Measurements from ENCODE around the gene CDCP1. TPM values are rescaled to one million over a fixed set of nuclear protein-coding genes. Genes with fewer than 3 reads are reported as not detected.

The CDCP1 gene
- total RNA-seq, 1 donor, result 32.8 TPM

DNA sequence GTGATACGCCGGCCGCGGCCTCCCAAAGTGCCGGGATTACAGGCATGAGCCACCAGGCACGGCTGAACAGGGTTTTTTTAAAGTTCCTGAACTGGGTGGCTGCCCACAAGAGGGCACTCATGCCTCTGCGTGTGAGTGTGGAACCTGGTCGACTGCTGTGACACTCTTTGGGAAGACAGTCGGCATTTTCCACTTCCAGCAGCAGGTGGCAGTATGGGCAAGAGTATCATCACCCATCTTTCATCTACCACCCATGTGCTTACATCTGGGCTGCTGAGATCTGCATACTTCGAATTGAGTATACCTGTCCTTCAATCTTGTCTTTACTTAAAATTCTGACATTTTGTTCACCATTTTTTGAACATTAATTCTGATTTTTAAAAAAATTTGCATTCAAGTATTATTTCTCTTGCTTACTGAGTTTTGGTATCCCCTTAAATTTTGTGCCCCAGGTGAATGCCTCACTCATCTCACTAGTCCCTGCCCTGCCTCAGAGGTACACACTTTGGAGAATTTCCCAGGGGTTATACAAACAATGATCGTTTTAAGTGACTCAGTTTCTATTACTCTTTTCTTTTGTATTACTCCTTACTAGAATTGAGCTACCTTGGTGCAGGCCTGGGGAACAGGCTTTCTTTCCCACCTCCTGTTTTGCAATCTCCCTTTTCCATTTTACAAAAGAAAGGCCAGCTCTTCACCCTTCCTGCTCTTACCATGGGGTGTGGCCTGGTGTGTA is 108.3 kb downstream of the CDCP1 start:
- no peak overlapping the region for H3K4me3 ChIP-seq (ENCODE audit: low read depth, low read length)
- TF ChIP-seq, protein P1, sequence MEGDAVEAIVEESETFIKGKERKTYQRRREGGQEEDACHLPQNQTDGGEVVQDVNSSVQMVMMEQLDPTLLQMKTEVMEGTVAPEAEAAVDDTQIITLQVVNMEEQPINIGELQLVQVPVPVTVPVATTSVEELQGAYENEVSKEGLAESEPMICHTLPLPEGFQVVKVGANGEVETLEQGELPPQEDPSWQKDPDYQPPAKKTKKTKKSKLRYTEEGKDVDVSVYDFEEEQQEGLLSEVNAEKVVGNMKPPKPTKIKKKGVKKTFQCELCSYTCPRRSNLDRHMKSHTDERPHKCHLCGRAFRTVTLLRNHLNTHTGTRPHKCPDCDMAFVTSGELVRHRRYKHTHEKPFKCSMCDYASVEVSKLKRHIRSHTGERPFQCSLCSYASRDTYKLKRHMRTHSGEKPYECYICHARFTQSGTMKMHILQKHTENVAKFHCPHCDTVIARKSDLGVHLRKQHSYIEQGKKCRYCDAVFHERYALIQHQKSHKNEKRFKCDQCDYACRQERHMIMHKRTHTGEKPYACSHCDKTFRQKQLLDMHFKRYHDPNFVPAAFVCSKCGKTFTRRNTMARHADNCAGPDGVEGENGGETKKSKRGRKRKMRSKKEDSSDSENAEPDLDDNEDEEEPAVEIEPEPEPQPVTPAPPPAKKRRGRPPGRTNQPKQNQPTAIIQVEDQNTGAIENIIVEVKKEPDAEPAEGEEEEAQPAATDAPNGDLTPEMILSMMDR (IDR thresholded peaks at IDR 0.05; ENCODE audit: insufficient read depth, low read length), result peak; percentile 75
- peak; percentile 94 for DNase-seq (ENCODE audit: low read depth)

DNA sequence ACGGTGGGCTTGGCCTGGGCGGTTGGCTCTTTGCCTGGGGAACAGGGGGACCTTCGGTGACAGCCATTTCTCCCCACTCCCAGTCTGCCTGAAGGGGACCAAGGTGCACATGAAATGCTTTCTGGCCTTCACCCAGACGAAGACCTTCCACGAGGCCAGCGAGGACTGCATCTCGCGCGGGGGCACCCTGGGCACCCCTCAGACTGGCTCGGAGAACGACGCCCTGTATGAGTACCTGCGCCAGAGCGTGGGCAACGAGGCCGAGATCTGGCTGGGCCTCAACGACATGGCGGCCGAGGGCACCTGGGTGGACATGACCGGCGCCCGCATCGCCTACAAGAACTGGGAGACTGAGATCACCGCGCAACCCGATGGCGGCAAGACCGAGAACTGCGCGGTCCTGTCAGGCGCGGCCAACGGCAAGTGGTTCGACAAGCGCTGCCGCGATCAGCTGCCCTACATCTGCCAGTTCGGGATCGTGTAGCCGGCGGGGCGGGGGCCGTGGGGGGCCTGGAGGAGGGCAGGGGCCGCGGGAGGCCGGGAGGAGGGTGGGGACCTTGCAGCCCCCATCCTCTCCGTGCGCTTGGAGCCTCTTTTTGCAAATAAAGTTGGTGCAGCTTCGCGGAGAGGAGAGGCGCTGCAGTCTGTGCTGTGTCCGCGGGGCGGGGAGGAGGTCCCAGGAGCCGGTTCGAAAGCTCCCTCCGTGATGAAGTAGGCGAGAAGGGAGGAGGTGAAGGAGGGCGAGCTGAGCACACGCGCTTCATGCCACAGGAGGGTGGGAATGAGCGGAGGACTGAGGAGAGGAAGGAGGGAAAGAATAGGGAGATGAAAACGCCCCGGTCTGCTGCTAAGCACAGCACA is 110.5 kb downstream of the CDCP1 start:
- peak; percentile 38 for DNase-seq (ENCODE audit: low read depth)

DNA sequence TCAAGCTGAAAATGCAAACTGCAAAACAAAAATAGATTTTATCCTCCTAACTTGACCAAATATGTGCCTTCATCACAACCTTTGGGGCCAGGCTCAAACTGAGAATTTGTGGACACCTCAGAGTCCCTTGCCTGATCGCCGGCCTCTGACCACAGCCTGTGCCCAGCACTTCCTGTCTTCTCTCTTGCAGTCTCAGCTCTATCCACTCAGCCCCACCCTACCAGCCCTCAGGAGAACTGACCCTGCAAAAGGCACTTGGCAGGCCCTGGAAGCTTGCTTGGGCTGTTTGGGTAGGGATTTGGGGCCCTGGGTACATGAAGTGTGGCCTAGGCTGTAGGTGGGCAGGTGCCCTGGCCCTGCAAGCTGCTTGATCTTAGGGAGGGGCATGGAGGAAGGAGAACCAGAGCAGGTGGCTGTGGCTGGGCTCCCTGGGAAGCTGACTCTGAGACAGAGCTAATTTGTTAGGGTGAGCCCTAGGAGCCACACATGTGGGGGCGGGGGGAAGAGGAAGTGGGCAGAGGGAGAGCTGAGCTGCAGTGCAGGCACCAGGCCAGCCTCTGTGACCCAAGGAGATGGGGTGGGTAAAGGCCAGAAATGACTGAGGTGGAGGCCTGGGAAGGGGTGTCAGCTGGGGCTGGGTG is 111.4 kb downstream of the CDCP1 start:
- no peak for DNase-seq (ENCODE audit: low read depth)

More for the DNA sequence above, 110.5 kb downstream of the CDCP1 start:
- TF ChIP-seq, protein P1 (IDR thresholded peaks at IDR 0.05; ENCODE audit: insufficient read depth, low read length), result no peak
- H3K4me3 ChIP-seq (ENCODE audit: low read depth, low read length), result peak overlapping the region; percentile 40

DNA sequence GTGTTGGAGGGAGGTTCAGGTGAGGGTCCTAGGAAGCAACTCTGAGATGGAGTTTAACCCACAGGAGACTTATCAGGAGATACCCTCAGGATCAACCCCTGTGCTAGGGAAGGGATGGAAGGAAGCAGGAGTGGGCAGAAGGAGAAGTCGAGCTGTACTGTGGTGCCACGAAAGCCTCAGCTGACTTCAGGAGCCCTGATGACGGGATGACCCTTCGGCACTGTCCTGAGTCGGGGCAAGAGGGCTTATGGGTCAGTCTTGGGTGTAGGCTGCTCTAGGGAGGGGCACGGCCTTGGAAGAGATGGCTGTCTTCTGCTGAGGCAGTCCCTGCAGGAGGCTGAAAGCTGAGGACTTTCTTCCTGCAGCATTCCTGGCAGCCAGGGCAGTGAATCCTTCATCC is 112.4 kb downstream of the CDCP1 start:
- DNase-seq (ENCODE audit: low read depth), result no peak
- H3K4me3 ChIP-seq (ENCODE audit: low read depth, low read length), result no peak overlapping the region
- TF ChIP-seq, protein P1 (IDR thresholded peaks at IDR 0.05; ENCODE audit: insufficient read depth, low read length), result no peak

More for the DNA sequence above, 111.4 kb downstream of the CDCP1 start:
- TF ChIP-seq, protein P1 (IDR thresholded peaks at IDR 0.05; ENCODE audit: insufficient read depth, low read length), result no peak
- no peak overlapping the region for H3K4me3 ChIP-seq (ENCODE audit: low read depth, low read length)

Small RNA genes within 50 kb of the gene (small RNA-seq; reads per million reads assigned to genes)
- gene RNU5B-3P, result not detected

Other genes starting within 250 kb of the CDCP1 start
- 60.2 and 86.8 TPM in 2 replicates for gene ZDHHC3, start 170.2 kb downstream of the CDCP1 start, total RNA-seq (ENCODE audit: low replicate concordance)
- 26.8 and 80.2 TPM in 2 replicates for gene EXOSC7, start 170.1 kb downstream of the CDCP1 start, total RNA-seq (ENCODE audit: low replicate concordance)
- 10.5 and 12.4 TPM in 2 replicates for gene CLEC3B, start 120.1 kb downstream of the CDCP1 start, total RNA-seq (ENCODE audit: low replicate concordance)
- 4.5 and 19.3 TPM in 2 replicates for gene TMEM158, start 79.9 kb upstream of the CDCP1 start, total RNA-seq (ENCODE audit: low replicate concordance)
- gene LARS2, start 242.2 kb upstream of the CDCP1 start, total RNA-seq (ENCODE audit: low replicate concordance), result 14.6 and 14.7 TPM in 2 replicates

Measured in fibroblast of the aortic adventitia (primary cell).